Femur (tissue), 1 donor: ENCODE data around the gene FRMD6.
"Not testable (repeated sequence)": the region's sequence is repeated elsewhere in the genome, so short reads cannot be mapped to it uniquely, and the experiment has no call there.

Experiments
- DNase-seq: peaks from one replicate; pipeline ENCODE4 v3.0.0-alpha.2; 2017

FRMD6 gene

DNA sequence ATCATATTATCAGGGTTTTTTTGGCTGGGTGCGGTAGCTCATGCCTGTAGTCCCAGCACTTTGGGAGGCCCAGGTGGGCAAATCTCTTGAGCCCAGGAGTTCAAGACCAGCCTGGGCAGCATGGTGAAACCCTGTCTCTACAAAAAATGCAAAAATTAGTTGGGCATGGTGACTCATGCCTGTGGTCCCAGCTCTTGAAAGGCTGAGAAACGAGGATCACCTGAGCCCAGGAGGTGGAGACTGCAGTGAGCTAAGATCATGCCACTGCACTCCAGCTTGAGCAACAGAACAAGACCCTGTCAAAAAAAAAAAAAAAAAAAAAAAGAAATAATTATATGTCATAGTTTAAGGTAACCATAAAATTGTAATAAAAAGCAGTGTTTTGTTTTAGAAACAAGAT lies 18.4 kb upstream of the FRMD6 start:
- not testable (repeated sequence) for DNase-seq

DNA sequence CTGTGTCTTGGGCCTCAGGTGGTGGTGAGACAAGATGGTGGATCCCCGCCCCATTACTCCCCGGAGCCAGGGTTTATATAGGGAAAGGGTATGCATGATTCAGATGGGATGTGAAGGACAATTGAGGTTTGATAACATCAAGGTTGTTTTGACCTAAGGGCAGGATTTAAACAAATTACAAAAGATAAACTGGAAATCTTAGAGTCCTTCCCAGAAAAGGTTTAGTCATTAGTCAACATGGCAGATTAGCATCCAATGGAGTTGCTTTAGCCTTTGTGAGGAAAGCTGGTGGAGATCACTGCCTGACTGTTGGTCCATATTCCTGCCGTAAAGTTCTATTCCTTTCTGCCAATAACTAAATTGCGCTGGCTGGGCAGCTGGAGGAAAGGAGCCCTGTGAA lies 15.6 kb upstream of the FRMD6 start:
- no peak for DNase-seq

DNA sequence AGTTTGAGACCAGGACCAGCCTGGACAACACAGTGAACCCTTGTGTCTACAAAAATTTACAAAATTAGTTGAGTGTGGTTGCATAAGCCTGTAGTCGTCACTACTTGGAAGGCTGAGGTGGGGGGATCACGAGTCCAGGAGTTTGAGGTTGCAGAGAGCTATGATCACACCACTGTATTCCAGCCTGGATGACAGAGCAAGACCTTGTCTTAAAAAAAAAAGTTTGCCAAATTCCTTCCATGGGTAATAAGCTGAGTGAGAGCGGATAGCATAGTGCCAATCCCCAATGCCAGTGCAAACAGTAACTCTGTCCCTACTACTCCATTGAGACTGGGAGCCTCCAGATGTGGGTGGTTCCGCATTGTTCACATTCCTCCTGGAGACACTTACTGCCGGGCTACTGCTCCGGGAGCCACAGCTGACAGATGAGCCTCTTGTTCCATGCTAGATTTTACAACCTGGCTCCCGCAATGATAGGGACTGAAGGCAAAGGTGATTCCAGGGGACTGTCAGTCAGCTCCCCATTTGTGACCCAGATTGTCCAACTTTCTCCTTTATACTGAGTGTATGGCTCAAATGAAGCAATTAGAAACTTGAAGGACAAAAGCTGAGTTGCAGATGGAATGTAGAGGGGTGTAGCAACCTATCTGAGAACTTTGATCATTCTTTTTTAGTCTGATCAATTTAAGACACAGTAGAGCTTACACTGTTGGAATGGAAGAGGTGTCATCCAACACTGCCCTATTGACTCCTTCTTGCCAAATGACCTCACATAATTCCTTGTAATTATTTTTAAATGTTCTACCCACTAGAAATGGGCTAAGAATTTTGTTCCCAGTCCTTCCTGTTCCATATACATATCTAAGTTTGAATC lies 13.4 kb upstream of the FRMD6 start:
- no peak for DNase-seq

DNA sequence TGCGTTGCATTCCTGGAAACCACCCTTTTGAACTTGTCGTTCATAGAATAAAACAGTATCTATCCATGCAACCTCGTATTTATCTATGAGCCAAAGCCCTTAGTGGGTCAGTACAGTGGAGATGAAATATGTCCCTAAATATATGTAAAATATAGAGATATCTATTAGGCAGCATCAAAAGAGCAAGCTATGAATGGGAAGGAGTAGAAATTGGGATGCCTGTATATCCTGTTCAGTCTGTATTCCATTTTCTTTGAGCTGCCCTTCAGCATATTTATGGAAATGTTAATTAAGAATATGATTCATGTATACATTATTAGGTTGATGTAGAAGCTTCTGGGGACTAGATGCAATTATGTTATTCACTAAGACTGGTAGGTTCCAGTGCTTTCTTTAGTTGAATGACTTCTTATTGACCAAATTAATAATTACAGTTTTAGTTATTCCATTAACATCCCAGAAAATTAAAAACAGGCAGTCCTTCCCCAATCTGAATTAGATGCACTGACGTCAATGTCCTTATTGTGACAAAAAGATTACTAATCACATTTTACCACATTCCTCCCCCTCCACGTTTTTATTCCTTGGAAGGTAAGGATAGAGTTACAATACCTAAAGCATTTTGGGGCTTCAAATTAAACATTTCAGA lies 11.9 kb upstream of the FRMD6 start:
- DNase-seq: no peak

DNA sequence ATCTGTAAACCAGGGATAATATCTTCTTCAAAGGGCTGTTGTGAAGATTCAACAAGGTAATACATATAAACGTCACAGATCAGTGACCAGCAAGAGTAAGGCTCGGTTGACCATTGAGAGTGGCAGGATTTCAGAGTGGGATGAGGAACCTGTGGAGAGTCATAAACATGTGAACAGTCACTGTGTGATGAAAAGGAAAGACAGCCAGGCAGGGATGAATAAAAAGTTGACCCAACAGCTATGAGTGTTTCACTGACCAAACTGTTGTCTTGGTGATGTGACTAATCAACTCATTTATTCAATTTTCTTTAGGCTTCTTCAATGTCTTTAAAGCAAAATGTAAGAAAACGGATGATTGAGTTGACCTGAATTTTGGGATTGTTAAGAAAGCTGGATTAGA lies 8.6 kb upstream of the FRMD6 start:
- no peak for DNase-seq

DNA sequence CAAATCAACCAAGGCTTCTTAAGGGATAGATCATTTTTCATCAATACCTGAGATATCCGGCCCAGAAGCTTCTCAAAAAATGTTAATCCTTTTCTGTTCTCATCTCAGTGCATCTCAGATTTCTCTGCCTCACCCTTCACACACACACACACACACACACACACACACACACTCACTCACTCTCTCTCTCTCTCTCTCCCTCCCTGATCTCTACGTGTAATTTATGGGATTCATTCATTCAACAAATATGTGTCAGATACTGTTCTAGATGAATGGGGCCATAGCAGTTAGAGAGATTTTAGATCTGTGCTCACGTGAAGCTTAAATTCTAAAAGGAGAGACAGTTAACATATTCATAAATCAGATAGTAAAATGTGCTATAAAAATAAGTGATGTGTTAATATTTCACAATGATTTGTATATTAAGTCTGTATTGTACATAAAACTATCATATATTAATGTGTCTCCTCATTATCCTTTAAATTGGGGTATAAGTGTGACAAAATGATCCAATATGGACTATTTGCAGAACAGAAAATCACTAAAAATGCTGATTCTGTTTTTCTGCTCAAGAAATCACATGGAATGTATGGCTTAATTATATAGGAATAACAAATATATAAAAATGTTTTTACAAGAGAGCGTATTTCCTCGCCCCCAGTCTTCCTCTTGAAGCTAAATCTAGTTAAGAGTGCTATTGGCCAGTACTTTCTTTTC lies 7.3 kb upstream of the FRMD6 start:
- no peak for DNase-seq

DNA sequence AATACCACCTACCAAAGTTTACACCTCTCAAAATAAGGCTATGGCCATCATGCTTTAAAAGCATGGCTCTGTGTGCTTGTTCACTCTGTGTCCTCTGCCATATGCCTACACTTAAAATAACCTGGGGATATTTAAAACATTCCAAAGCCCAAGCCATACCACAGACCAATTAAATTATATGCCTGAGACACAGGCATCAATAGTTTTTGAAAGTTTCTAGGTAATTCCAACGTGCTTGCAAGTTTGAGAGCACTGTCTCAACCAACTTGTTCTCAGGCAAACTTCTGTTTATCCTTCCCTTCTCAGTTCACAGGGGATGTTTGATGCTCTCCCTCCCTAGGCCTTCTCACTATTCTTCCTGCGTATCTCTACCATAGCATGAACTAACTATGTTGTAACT lies 3.4 kb upstream of the FRMD6 start:
- no peak for DNase-seq

DNA sequence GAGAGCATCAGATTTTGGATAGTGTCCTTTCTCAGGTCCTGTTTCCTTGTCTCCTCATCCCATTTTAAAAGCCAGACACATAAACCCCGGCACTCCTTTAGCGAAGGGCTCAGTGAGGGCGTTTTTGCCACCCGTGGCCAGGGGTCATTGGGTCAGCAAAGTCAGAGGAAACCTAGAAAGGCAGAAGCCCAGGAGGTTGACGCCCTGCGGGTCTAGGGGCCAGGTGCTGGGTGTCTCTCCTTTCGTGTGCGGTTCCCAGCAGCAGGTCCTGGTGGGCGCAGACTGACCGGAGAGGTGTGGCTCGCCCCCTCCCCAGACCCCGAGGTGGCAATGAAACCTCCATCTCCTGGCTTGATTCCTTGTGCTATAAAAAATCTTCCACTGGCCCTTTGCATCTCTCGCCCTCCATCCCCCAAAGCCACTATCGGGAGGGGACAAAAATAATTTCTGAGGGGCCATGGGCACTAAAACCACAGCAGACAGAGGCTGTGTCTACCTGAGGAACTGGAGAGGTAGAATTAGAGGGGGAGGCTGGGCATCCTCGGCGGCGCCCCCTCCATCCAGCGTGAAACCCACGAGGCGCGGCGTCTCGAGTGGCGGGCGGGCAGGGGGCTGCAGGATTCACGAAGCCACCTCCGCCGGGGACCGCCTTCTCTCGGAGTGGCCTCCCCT lies 858 bp upstream of the FRMD6 start:
- DNase-seq: peak; percentile 46

DNA sequence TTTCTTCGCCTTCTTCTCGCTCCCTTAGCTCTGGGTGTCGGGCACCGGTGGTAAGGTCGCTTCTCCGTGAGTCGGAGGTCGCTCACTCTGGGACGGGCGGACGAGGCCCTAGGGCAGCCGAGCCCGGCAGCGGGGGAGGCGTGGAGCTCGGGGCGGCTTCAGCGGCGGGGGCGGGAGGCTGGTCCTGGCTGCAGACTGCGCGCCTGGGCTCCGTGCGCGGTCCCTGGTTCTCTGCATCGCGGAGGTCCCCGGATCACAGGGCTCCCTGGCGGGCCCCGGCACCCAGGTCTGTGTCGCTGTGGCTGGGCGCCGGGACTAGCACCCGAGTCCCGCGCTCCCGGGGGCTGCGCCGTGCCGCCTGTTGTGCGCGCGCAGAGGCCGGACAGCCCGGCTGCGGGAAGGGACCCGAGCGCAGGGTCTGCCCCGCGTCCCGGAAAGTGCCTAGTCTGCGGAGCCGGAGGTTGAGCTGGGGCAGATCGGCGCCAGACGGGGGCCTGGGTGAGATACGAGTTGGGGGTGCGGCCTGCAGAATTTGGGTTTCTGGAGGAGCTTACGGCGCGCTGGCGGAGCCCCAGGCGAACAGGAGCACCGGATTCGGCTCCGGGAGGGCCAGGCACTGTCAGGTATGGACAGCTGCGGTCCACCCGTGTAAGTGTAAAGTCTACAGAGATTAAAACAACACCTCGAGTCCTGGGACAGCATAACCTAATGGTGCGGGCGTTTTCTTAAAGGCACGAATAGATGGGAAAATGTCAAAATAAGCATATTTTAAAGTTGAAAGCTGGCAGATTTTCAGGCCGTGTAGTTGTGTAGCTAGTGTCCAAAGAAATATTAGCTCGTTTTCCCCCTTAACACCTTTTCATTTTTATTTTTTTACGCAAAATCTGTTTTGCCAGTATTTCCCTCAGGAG lies 713 bp downstream of the FRMD6 start:
- peak; percentile 59 for DNase-seq

DNA sequence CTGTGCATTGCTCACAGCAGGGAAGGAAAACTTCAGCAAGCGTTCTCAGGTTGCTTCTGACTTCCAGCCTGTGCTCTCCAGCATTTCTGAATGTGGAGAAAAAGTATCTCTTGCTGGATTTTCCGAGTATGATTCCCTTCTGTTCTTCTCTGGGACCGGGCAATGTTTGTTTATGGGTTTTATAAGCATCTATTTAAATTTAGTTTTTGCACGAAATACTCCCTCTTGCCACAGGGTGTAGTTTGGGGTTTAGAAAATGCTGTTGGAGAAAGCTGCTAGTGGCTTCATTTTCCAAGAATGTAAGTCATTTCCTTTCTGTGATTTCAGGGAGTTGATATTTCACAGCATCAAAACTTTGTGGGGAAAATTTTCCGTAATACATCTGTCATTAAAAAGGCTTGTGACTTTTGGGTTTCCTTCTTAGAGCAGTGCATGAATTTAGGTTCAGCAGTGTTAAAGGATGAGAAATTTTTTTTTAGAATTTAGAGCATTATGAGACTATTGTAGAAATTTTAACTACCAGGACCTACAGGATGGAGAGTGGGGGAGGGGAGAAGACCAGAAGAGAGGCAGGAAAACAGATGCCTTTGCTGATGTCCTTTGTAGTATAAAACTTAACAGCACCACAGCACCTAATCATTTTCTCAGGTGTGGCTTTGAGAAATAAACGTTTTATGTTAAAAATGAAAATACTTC lies 1.5 kb downstream of the FRMD6 start:
- peak; percentile 25 for DNase-seq

DNA sequence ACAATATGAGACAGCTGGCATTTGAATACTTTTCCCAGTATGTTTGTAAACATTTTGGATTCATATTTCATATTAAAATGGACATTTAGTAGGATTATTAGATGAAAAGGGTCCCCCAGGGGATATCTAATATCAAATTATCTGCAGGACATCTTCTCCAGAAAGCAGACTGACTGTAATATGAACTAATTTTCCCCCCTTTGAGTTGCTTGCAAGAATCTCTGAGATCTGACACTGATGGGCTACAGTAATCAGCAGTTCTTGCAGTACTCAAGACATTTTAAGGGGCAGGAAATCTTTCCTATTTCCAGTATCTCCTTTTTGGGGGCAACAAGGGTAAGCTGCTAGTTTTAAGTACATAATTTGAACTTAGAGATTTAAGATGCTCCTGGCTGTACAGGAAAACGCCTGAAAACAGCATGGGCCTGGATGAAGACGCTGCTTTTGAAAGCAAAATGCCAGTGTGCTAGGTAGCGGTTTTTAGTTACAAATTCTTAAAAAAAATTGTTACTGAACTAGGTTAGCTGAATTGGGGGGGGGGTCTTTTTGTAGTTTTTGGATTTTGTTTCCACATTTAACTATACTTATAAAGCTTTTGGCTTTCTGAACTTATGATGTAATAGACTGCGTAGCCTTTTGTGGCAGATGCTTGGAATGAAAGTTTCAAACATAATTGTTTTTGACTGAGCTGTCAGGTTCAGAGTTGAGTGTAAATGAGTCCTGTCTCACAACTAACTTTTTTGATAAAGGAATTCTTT lies 2.2 kb downstream of the FRMD6 start:
- no peak for DNase-seq

DNA sequence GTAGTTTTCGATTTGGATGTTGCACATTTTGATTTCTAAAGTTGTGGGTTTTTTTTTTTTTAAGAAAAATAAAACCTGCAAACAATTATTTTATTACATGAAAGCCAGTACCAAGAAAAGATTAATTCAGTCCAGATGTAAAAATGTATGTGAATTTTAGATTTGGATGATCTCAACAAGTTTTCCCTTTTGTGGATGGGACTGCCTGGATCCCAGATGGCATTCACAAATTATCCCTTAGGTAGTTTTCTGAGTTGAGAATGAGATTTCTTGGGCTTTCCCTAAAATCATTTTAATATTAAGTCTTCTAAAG lies 2.8 kb downstream of the FRMD6 start:
- no peak for DNase-seq

DNA sequence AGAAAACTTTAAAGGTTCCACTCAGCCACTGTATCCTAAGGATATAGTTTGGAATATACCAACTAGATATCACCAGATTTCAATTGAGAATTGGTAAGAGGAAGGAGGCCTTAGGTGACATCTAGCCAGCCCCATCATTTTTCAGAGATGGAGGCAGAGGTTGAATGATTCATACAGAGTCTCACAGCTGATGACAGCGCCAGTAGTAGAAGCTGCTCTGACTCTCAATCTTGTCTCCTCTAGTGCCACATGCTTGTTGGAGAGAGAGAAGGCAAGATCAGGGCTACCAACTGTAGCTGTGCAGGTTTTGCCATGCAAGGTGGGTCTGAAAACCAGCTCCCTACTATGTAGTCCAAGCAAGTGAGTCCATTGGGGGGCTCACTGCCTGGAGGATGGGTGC lies 6.1 kb downstream of the FRMD6 start:
- DNase-seq: no peak

DNA sequence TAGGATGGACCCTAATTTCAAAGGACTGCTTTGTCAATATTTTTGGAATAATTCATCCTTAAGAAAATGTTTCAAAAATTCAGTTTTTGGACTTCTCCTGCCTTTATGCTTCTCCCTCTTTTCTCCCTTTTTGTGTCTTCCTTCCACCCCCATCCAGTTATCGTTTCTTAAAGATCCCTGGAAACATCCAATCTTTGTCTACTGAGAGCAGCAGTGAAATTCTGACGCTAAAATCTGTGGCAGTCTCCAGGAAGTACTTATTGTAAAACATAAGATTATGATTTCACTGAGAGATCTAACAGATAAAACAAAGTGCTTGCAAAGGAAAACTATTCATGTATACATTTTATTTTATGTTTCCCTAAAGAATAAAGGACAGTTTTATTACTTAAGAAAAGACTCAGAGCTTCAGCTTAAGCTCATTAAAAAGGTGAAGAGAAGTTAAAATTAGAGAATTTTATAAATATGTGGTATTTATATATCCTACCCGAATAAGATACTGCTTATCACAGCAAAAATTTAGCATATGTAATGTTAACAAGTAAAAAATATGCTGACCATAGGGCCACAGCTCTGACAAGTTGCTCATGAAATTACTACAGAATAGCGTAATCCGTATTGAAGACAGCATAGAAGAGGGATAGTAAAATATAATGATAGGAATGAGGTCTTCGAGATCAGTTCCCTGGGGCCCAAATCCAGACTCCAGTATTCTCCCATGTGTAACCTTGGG lies 6.9 kb downstream of the FRMD6 start:
- DNase-seq: no peak

DNA sequence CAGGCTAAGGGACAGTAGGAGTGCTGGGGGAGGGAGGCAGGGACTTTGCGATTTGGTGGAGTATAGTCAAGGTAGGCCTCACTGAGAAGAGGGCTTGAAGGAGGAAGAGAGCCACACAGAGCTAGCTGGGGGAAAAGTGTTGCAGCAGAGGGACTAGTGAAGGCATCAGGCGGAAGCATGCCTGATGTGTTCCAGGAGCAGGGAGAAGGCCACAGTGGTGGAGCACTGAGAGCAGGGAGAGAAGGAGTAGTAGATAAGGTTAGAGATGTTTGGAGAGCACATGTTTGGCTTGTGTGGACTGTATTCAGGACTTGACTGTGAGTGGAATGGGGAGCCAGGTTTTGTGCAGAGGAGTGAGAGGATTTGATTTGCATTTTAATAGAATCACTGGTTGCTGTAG lies 9.0 kb downstream of the FRMD6 start:
- no peak for DNase-seq

DNA sequence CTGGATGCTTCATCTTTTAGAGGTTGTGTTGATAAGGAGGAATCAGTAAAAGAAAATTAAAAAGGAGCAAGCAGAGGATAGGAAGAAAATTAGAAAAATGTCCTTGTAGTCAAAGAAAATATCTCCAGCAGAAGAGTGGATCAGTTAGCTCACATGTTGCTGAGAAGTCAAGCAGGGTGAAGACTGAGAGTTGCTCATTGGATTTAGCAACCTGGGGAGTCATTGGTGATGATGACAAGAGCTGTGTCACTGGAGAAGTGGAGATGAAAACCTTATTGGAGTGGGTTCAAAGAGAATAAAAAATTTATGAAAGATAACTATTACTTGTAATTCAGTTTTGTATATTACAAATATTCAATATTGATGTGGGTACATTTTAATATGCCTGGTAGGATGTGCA lies 9.8 kb downstream of the FRMD6 start:
- DNase-seq: no peak

DNA sequence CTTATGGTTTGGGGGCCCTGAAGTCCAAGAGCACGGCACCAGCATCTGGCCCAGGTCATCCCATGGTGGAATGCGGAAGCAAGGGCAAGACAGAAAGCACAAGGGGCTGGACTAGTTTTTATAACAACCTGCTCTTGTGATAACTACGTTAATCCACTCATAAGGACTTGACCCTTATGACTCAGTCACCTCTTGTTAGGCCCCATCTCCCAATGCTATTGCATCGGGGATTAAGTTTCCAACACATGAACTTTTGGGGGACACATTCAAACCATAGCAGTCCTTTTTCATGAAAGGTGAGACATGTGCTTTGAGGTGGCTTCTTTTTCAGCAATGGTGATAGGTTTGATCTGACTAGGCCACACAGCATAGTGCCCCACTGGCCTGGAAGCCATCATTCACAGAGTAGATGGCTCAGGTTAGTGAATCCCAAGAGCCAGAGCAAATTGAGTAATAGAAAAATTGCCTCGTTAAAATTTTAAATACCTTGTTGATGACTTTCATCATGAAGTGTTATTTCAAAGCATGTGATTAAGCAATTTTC lies 12.1 kb downstream of the FRMD6 start:
- DNase-seq: no peak

DNA sequence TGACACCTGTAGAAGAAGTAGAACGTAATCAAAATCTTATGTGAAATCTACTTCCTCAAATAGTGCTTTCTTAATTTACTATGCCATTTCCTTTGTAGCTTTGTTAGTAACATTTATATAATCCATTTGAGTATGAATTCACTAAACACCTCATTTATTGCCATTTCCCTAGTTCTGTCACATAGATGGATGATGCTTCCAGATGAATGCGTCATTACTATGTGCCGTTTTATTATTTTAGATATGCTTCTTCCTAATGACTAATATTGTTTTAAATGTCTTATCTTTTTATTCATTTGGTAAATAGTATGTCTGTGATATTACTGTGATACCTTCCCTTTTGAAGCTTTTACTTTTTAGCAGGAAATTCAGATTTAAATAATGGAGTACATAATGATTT lies 14.4 kb downstream of the FRMD6 start:
- no peak for DNase-seq

DNA sequence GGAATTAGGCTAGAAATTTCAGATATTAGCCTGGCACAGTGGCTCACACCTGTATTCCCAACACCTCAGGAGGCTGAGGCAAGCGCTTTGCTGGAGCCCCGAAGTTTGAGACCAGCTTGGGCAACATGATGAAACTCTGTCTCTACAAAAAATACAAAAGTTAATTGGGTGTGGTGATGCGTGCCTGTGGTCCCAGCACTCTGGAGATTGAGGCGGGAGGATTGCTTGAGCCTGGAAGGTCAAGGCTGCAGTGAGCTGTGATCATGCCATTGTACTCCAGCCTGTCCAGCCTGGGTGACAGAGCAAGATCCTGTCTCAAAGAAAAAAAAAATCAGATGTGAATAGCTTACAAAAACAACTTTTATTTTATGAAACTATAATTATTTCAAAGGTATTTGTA lies 15.1 kb downstream of the FRMD6 start:
- DNase-seq: no peak

DNA sequence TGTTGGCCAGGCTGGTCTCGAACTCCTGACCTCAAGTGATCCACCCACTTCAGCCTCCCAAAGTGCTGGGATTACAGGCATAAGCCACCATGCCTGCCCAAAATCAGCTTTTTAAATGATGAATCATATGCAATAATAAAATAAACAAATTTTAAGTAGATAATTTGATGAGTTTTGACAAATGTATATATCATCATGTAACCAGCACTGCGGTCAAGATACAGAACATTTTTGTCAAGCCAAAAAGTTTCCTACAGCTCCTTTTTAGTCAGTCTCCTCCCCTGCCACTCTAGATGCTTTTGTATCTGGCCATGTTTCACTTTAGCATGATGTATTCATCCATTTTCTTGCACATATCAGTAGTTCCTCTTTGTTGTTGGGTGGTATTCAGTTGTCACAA lies 17.2 kb downstream of the FRMD6 start:
- DNase-seq: no peak
